Kidney (tissue), 14 donors: ENCODE results near the gene KIF21A. TPM values are rescaled to one million over a fixed set of nuclear protein-coding genes. Genes with fewer than 3 reads are reported as not detected.

ENCODE experiments used
- DNase-seq, 5 donors: peaks; one replicate each; pipeline ENCODE4 v3.0.0-alpha.2; 2013 to 2020
- FAIRE-seq: peaks from 2 replicates; lab custom pipeline; 2012; peaks lifted over from hg19 to GRCh38; lab: Jason Lieb, UNC
- H3K27ac ChIP-seq, 2 donors: one replicate each; pipeline ENCODE4 v1.7.0; 2013; ENCODE audit warnings: low read depth in 2 of 2, low read length in 2 of 2, inconsistent platforms in 1 of 2
- H3K27me3 ChIP-seq: one replicate; pipeline ENCODE4 v1.7.1; 2013; ENCODE audit warnings: low read length, inconsistent platforms; ENCODE audit not compliant: control insufficient read depth, insufficient read depth
- H3K36me3 ChIP-seq, 3 donors: one replicate each; pipeline versions ENCODE4 v1.7.0 to v1.7.1; 2013; ENCODE audit warnings: low read length in 3 of 3, control low read depth in 1 of 3, inconsistent platforms in 1 of 3; ENCODE audit not compliant: insufficient read depth in 3 of 3, control insufficient read depth in 2 of 3
- H3K4me1 ChIP-seq, 3 donors: one replicate each; pipeline versions ENCODE4 v1.7.0 to v1.7.1; 2013; ENCODE audit warnings: low read length in 3 of 3, inconsistent platforms in 1 of 3, low read depth in 1 of 3; ENCODE audit not compliant: control insufficient read depth in 2 of 3, insufficient read depth in 2 of 3
- H3K4me3 ChIP-seq, 3 donors: one replicate each; pipeline versions ENCODE4 v1.7.0 to v1.8.1; 2013; ENCODE audit warnings: low read length in 3 of 3, control low read depth in 1 of 3, inconsistent platforms in 1 of 3
- H3K9ac ChIP-seq, 3 donors: one replicate each; pipeline versions ENCODE4 v1.7.0 to v1.7.1; 2013; ENCODE audit warnings: low read length in 3 of 3, control low read depth in 1 of 3, inconsistent platforms in 1 of 3
- H3K9me3 ChIP-seq, 3 donors: one replicate each; pipeline versions ENCODE4 v1.7.0 to v1.7.1; 2013; ENCODE audit warnings: low read length in 3 of 3, control low read depth in 1 of 3, inconsistent platforms in 1 of 3; ENCODE audit not compliant: control insufficient read depth in 2 of 3, insufficient read depth in 1 of 3
- intact Hi-C: fragments of 100-400 bp; cut with DNase I; formaldehyde crosslinking; loops from one replicate; pipeline ENCODE4 v1.11.1; 2022
- polyA plus RNA-seq: library from polyadenylated mRNA; stranded (reverse); fragments of 350-450 nt; fragmentation: Illumina TruSeq; extraction: RNeasy Lipid Tissue Mini Kit (QIAGEN cat#74804); gene quantifications from one replicate; pipeline ENCODE4 v1.2.3, GENCODE V29; 2014; ENCODE audit warnings: low read depth, low replicate concordance; ENCODE audit not compliant: insufficient read depth
- total RNA-seq: library from RNA; stranded (reverse); fragmentation: NEBNext Ultra II Directional; extraction: Animal tissue kit (Norgen Biotek cat#: 25700); gene quantifications from one replicate; pipeline ENCODE4 v1.2.1, GENCODE V29; 2021
- TF ChIP-seq, protein P1 (sequence below): IDR thresholded peaks from 3 replicates; pipeline ENCODE4 v1.5.1; 2012; ENCODE audit warnings: mild to moderate bottlenecking, moderate library complexity, borderline replicate concordance; ENCODE audit not compliant: insufficient read depth; ENCODE audit errors: extremely low read depth
- donor health status: control.
- donor health status: control.
- donor health status: control.
- donor health status: control.
- donor health status: control.
- donor health status: DM: yes; HTN: yes; CAD: no.
- donor health status: Normal renal cell carcinoma (clear cell type).

The KIF21A gene
- total and polyA plus RNA-seq, 2 donors from 2014 or later, result 16.8 to 25.7 TPM

DNA sequence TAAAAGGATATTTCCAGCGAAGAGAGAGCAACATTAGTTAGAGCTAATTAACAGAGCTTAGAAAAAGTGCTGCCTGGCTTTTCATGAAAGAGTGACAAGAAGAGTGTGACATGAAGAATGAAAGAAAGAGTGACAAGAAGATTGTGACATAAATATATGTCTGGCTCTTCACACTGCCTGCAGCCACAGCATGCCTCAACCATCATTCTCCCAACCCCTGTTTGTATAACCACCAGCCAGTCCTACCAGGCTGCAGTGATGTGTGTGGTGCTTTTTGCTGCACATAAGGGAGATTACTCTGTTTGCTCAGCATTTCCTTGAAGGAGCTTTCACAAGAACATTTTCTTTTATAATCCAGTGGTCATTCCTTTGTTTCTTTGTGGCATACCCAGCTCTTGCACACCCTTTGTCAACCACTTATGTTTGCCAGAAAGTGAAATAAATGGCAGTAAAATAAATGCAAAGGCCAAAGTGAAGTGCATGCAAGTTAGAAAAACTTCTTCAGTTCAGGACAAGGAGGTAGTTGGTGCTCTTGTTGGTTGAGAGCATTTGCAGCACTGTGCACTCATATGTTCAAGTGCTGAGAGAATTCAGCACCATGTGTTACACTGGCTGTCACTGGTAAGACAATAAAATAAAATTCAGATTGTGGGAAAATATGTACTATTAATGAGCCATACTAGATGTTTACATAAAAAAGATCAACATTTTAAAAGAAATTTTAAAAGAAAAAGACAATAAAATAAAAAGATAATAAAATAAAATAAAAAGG, 50.6 kb downstream of the KIF21A start:
- H3K27ac ChIP-seq, result no peak overlapping the region
- no peak overlapping the region for H3K9ac ChIP-seq
- intact Hi-C loops, result no loop called here
- no peaks in the 10 kb centered on the region for H3K9me3 ChIP-seq
- no peaks in the 10 kb centered on the region for H3K4me1 ChIP-seq
- no peak overlapping the region for H3K4me3 ChIP-seq
- no peaks in the 10 kb centered on the region for H3K27me3 ChIP-seq
- TF ChIP-seq, protein P1, sequence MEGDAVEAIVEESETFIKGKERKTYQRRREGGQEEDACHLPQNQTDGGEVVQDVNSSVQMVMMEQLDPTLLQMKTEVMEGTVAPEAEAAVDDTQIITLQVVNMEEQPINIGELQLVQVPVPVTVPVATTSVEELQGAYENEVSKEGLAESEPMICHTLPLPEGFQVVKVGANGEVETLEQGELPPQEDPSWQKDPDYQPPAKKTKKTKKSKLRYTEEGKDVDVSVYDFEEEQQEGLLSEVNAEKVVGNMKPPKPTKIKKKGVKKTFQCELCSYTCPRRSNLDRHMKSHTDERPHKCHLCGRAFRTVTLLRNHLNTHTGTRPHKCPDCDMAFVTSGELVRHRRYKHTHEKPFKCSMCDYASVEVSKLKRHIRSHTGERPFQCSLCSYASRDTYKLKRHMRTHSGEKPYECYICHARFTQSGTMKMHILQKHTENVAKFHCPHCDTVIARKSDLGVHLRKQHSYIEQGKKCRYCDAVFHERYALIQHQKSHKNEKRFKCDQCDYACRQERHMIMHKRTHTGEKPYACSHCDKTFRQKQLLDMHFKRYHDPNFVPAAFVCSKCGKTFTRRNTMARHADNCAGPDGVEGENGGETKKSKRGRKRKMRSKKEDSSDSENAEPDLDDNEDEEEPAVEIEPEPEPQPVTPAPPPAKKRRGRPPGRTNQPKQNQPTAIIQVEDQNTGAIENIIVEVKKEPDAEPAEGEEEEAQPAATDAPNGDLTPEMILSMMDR, result no peak
- no peak for DNase-seq
- peak; percentile 95 for FAIRE-seq
- H3K36me3 ChIP-seq, result no peaks in the 10 kb centered on the region

DNA sequence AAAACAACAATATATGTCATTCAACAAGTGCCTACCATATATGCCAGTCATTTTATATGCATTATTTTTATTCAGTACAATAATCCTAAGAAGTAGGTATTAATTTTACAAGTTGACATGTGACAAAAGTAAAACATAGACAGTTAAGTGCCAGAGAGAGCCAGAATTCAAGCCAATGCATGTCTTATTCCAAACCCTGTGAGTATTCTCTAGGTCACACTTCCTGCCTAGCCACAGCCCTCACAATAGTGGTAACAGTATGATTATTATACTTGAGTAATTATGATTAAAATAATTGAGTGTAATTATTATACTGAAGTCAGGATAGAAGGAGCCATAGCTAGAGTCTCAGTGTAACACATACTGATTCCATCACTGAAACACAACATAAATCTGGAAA, 52.2 kb downstream of the KIF21A start:
- TF ChIP-seq, protein P1, result no peak
- no peaks in the 10 kb centered on the region for H3K4me1 ChIP-seq
- H3K27me3 ChIP-seq, result no peaks in the 10 kb centered on the region
- intact Hi-C loops, result no loop called here
- H3K9ac ChIP-seq, result no peak overlapping the region
- DNase-seq, result no peak
- no peaks in the 10 kb centered on the region for H3K36me3 ChIP-seq
- no peak overlapping the region for H3K27ac ChIP-seq
- H3K9me3 ChIP-seq, result no peaks in the 10 kb centered on the region
- no peak for FAIRE-seq
- H3K4me3 ChIP-seq, result no peak overlapping the region

- Histone ChIP-seq H3K9ac (no peak overlapping the region), H3K9me3 (no peaks in the 10 kb centered on the region), H3K36me3 (no peaks in the 10 kb centered on the region), H3K27me3 (no peaks in the 10 kb centered on the region), H3K4me3 (no peak overlapping the region), H3K4me1 (no peaks in the 10 kb centered on the region), H3K27ac (no peak overlapping the region)
- TF ChIP-seq, protein P1, result no peak
- FAIRE-seq (no peak), DNase-seq (no peak)
- intact Hi-C loops, result no loop called here
Observed at GRCh38 chr12:39389399-39390150, 53.3 kb downstream of the KIF21A start.
